MM.1S (cell line): Measurements from ENCODE around the gene RHOA.

Source experiments
- DNase-seq: peaks from one replicate; pipeline ENCODE4 v3.0.0-alpha.2; 2015
- H2AFZ ChIP-seq: fragments of 300-600 bp; sonication (generic); 2 replicates; pipeline ENCODE4 v1.6.0; 2016; ENCODE audit warnings: antibody characterized with exemption, low read length
- H3F3A ChIP-seq: fragments of 300-600 bp; sonication (generic); 2 replicates; pipeline ENCODE4 v1.6.1; 2016; ENCODE audit warnings: mild to moderate bottlenecking, antibody characterized with exemption, low read length, moderate library complexity, mixed read lengths; ENCODE audit not compliant: insufficient read depth
- H3K27ac ChIP-seq: fragments of 300-600 bp; sonication (generic); 2 replicates; pipeline ENCODE4 v1.5.1; 2016; ENCODE audit warnings: mild to moderate bottlenecking, low read length
- H3K27me3 ChIP-seq: fragments of 300-600 bp; sonication (generic); replicated peaks from 2 replicates; pipeline ENCODE4 v1.6.0; 2016; ENCODE audit warnings: low read length; ENCODE audit not compliant: insufficient read depth
- H3K36me3 ChIP-seq: fragments of 300-600 bp; sonication (generic); replicated peaks from 2 replicates; pipeline ENCODE4 v1.6.1; 2016; ENCODE audit warnings: mild to moderate bottlenecking, low read length, mixed read lengths; ENCODE audit not compliant: insufficient read depth
- H3K4me1 ChIP-seq: fragments of 300-600 bp; sonication (generic); 2 replicates; pipeline ENCODE4 v1.6.1; 2016; ENCODE audit warnings: low read length, mixed read lengths
- H3K4me2 ChIP-seq: fragments of 300-600 bp; sonication (generic); 2 replicates; pipeline ENCODE4 v1.6.0; 2016; ENCODE audit warnings: low read depth, low read length
- H3K4me3 ChIP-seq: fragments of 300-600 bp; sonication (generic); 2 replicates; pipeline ENCODE4 v1.5.1; 2016; ENCODE audit warnings: low read length, mixed read lengths
- H3K79me2 ChIP-seq: fragments of 300-600 bp; sonication (generic); 2 replicates; pipeline ENCODE4 v1.6.1; 2016; ENCODE audit warnings: mixed run types, low read length, mixed read lengths
- H3K9ac ChIP-seq: fragments of 300-600 bp; sonication (generic); 2 replicates; pipeline ENCODE4 v1.6.1; 2016; ENCODE audit warnings: low read length, mixed read lengths
- H3K9me2 ChIP-seq: fragments of 300-600 bp; sonication (generic); replicated peaks from 2 replicates; pipeline ENCODE4 v1.6.1; 2016; ENCODE audit warnings: mild to moderate bottlenecking, low read length, mixed read lengths; ENCODE audit not compliant: insufficient read depth
- H3K9me3 ChIP-seq: fragments of 300-600 bp; sonication (generic); replicated peaks from 2 replicates; pipeline ENCODE4 v1.6.1; 2016; ENCODE audit warnings: mild to moderate bottlenecking, low read length, mixed read lengths; ENCODE audit not compliant: insufficient read depth
- H4K20me1 ChIP-seq: fragments of 300-600 bp; sonication (generic); 2 replicates; pipeline ENCODE4 v1.6.1; 2016; ENCODE audit warnings: mild to moderate bottlenecking, low read length, moderate library complexity, mixed read lengths; ENCODE audit not compliant: insufficient read depth
- EZH2 ChIP-seq: fragments of 300-600 bp; sonication (generic); optimal IDR thresholded peaks from 2 replicates; pipeline ENCODE3; 2017; ENCODE audit warnings: low read depth, mild to moderate bottlenecking, antibody characterized with exemption, low read length, mixed read lengths
- EZH2phosphoT487 ChIP-seq: fragments of 300-600 bp; sonication (generic); IDR thresholded peaks from 2 replicates; pipeline ENCODE4 v1.6.1; 2018; ENCODE audit warnings: antibody characterized with exemption, low read length
- TF ChIP-seq, protein P1 (sequence below): fragments of 300-600 bp; sonication (generic); IDR thresholded peaks from 2 replicates; pipeline ENCODE4 v1.5.1; 2016; ENCODE audit warnings: antibody characterized with exemption, low read length, mixed read lengths

Gene RHOA

DNA sequence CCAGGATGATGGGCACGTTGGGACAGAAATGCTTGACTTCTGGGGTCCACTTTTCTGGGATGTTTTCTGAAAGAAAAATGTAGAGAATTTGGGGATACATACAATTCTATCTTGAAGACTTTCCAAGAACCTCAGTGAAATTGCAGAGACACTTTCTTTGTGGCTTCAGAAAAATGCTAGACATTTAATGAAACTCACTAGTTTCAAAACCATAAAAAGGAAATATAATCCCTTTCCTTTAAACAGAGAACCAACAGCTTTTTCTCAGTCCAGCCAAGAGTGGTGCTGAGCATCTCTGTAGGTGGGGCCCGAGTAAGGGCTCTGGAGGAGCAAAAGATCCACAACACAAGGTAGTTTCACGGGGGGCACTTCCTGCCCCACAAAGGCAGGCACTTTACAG lies 49.2 kb downstream of the RHOA start:
- Histone ChIP-seq H2AFZ (no peak overlapping the region), H3K79me2 (peaks cover 44% of the 10 kb centered on the region), H3K27me3 (no peaks in the 10 kb centered on the region), H3K4me2 (no peak overlapping the region), H3K9me2 (no peaks in the 10 kb centered on the region), H3K36me3 (peaks cover 8% of the 10 kb centered on the region), H3K4me3 (no peak overlapping the region), H3K4me1 (peaks cover 7% of the 10 kb centered on the region), H3K9ac (no peak overlapping the region), H3K27ac (no peak overlapping the region), H4K20me1 (no peaks in the 10 kb centered on the region; the same call in 1 of the 2 replicates), H3K9me3 (no peaks in the 10 kb centered on the region), H3F3A (peaks cover 19% of the 10 kb centered on the region; the same call in 1 of the 2 replicates)
- TF ChIP-seq EZH2 (no peak), EZH2phosphoT487 (no peak)
- TF ChIP-seq, protein P1, sequence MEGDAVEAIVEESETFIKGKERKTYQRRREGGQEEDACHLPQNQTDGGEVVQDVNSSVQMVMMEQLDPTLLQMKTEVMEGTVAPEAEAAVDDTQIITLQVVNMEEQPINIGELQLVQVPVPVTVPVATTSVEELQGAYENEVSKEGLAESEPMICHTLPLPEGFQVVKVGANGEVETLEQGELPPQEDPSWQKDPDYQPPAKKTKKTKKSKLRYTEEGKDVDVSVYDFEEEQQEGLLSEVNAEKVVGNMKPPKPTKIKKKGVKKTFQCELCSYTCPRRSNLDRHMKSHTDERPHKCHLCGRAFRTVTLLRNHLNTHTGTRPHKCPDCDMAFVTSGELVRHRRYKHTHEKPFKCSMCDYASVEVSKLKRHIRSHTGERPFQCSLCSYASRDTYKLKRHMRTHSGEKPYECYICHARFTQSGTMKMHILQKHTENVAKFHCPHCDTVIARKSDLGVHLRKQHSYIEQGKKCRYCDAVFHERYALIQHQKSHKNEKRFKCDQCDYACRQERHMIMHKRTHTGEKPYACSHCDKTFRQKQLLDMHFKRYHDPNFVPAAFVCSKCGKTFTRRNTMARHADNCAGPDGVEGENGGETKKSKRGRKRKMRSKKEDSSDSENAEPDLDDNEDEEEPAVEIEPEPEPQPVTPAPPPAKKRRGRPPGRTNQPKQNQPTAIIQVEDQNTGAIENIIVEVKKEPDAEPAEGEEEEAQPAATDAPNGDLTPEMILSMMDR, result no peak
- DNase-seq, result no peak

DNA sequence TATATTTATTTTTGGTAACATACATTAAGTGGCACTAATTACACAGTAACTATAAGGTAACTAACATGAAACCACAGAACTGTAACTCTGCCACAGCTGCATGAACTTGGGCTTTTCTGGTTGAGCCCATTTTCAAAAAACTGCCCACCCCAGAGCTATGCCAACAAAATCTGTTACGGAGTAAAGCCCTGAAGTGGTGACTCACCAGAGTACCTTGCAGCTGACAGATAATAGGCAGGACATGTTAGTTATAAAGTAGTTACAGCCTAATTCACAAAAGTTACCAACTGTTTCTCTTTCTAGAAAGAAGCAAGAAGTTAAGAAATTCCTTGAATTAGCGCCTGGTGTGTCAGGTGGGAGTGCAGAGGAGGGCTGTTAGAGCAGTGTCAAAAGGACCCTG lies 52.2 kb downstream of the RHOA start:
- no peaks in the 10 kb centered on the region; the same call in 1 of the 2 replicates for H4K20me1 ChIP-seq
- H3K36me3 ChIP-seq, result peaks cover 8% of the 10 kb centered on the region
- no peak overlapping the region for H2AFZ ChIP-seq
- H3K9me2 ChIP-seq, result no peaks in the 10 kb centered on the region
- no peak overlapping the region for H3K4me3 ChIP-seq
- no peaks in the 10 kb centered on the region for H3K27me3 ChIP-seq
- H3K27ac ChIP-seq, result no peak overlapping the region
- no peak overlapping the region for H3K9ac ChIP-seq
- peaks cover 29% of the 10 kb centered on the region for H3K79me2 ChIP-seq
- DNase-seq, result no peak
- peaks cover 19% of the 10 kb centered on the region; the same call in 1 of the 2 replicates for H3F3A ChIP-seq
- H3K4me1 ChIP-seq, result peaks cover 7% of the 10 kb centered on the region
- no peak overlapping the region for H3K4me2 ChIP-seq
- TF ChIP-seq EZH2phosphoT487, result no peak
- TF ChIP-seq, protein P1, result no peak
- no peak for TF ChIP-seq EZH2
- no peaks in the 10 kb centered on the region for H3K9me3 ChIP-seq

DNA sequence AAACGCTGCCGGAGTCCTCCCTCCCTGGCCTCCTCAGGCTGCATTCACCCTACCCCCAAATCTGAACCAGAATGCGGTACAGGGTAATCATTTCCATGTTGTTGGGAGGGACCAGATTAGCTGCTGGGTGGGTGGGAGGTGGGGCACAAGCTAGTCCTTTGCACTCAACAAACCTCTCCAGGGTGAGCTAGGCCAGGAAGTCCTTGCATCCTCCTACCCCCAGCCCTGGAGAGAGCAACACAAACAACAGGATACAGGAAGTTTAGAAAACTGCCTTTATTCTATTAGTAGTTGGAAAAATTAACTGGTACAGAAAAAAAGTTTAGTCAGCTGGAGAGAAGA lies 52.9 kb downstream of the RHOA start:
- no peaks in the 10 kb centered on the region; the same call in 1 of the 2 replicates for H4K20me1 ChIP-seq
- H3K4me3 ChIP-seq, result no peak overlapping the region
- DNase-seq, result no peak
- TF ChIP-seq EZH2phosphoT487, result no peak
- TF ChIP-seq, protein P1, result no peak
- no peak for TF ChIP-seq EZH2
- no peak overlapping the region for H2AFZ ChIP-seq
- H3K9me3 ChIP-seq, result no peaks in the 10 kb centered on the region
- H3K36me3 ChIP-seq, result peaks cover 8% of the 10 kb centered on the region
- peaks cover 19% of the 10 kb centered on the region; the same call in 1 of the 2 replicates for H3F3A ChIP-seq
- peaks cover 7% of the 10 kb centered on the region for H3K4me1 ChIP-seq
- H3K27me3 ChIP-seq, result no peaks in the 10 kb centered on the region
- H3K9me2 ChIP-seq, result no peaks in the 10 kb centered on the region
- H3K4me2 ChIP-seq, result peak overlapping the region; percentile 63; the same call in 1 of the 2 replicates
- no peak overlapping the region for H3K9ac ChIP-seq
- peak overlapping the region; percentile 2; the same call in 1 of the 2 replicates for H3K27ac ChIP-seq
- H3K79me2 ChIP-seq, result peaks cover 26% of the 10 kb centered on the region
